ENCODE results near the gene ANGPTL8.

Gene ANGPTL8

GRCh38 chr19:11236324-11237301 lies 2.8 kb upstream of the ANGPTL8 start:
- DNase-seq (ENCODE audit: low read depth in 2 of 2) = no peak

- no peak for DNase-seq (ENCODE audit: low read depth in 2 of 2)
These were observed 2.1 kb upstream of the ANGPTL8 start for GRCh38 chr19:11237321-11237720.

- DNase-seq (ENCODE audit: low read depth in 2 of 2) = no peak
These were observed 1.4 kb upstream of the ANGPTL8 start for GRCh38 chr19:11238041-11238440.

- no peak for DNase-seq (ENCODE audit: low read depth in 2 of 2)
These were observed 540 bp upstream of the ANGPTL8 start for GRCh38 chr19:11238781-11239376.

GRCh38 chr19:11240008-11240444 lies 607 bp downstream of the ANGPTL8 start:
- no peak for DNase-seq (ENCODE audit: low read depth in 2 of 2)

- DNase-seq (ENCODE audit: low read depth in 2 of 2) = no peak
These were observed 2.6 kb downstream of the ANGPTL8 start for GRCh38 chr19:11242025-11242424.

GRCh38 chr19:11242864-11243797 lies 3.7 kb downstream of the ANGPTL8 start:
- peak; percentile 5 to 12 for DNase-seq (ENCODE audit: low read depth in 2 of 2)

- DNase-seq (ENCODE audit: low read depth in 2 of 2) = no peak
These were observed 4.4 kb downstream of the ANGPTL8 start for GRCh38 chr19:11243798-11244169.

GRCh38 chr19:11244846-11245589 lies 5.6 kb downstream of the ANGPTL8 start:
- DNase-seq (ENCODE audit: low read depth in 2 of 2) = no peak

- DNase-seq (ENCODE audit: low read depth in 2 of 2) = no peak
These were observed 7.5 kb downstream of the ANGPTL8 start for GRCh38 chr19:11246941-11247340.

- no peak for DNase-seq (ENCODE audit: low read depth in 2 of 2)
These were observed 8.0 kb downstream of the ANGPTL8 start for GRCh38 chr19:11247391-11247790.

- DNase-seq (ENCODE audit: low read depth in 2 of 2) = no peak
These were observed 8.5 kb downstream of the ANGPTL8 start for GRCh38 chr19:11247934-11248333.

- DNase-seq (ENCODE audit: low read depth in 2 of 2) = no peak
These were observed 9.4 kb downstream of the ANGPTL8 start for GRCh38 chr19:11248852-11249251.

- no peak for DNase-seq (ENCODE audit: low read depth in 2 of 2)
These were observed 11.8 kb downstream of the ANGPTL8 start for GRCh38 chr19:11251217-11251616.

GRCh38 chr19:11251650-11252314 lies 12.4 kb downstream of the ANGPTL8 start:
- DNase-seq (ENCODE audit: low read depth in 2 of 2) = no peak

- DNase-seq (ENCODE audit: low read depth in 2 of 2) = no peak
These were observed 13.4 kb downstream of the ANGPTL8 start for GRCh38 chr19:11252665-11253355.

GRCh38 chr19:11254666-11255065 lies 15.2 kb downstream of the ANGPTL8 start:
- DNase-seq (ENCODE audit: low read depth in 2 of 2) = no peak

- no peak for DNase-seq (ENCODE audit: low read depth in 2 of 2)
These were observed 16.8 kb downstream of the ANGPTL8 start for GRCh38 chr19:11256189-11256588.

GRCh38 chr19:11257846-11258380 lies 18.5 kb downstream of the ANGPTL8 start:
- no peak for DNase-seq (ENCODE audit: low read depth in 2 of 2)

- no peak for DNase-seq (ENCODE audit: low read depth in 2 of 2)
These were observed 21.6 kb downstream of the ANGPTL8 start for GRCh38 chr19:11260996-11261395.

Measured in fibroblast of skin of left biceps (primary cell).